GM19467 (cell line): ENCODE measurements around the gene NOX4.

Source experiments
- ATAC-seq: cut with Tn5 transposase; IDR thresholded peaks from one replicate; pipeline ENCODE4 v1.9.1; 2021; ENCODE audit warnings: mild to moderate bottlenecking, moderate library complexity; ENCODE audit not compliant: unreplicated experiment

Gene NOX4

GRCh38 chr11:89490981-89491690 is at the start of gene NOX4:
Gene NOX4 (minus strand): TSS chr11:89491375. CDS start chr11:89491246, 129 bp downstream.
- ATAC-seq: no peak

- no peak for ATAC-seq
These were observed 49.7 kb upstream of the NOX4 start for GRCh38 chr11:89540826-89541225.

GRCh38 chr11:89537936-89538335 is 46.8 kb upstream of the NOX4 start:
- no peak for ATAC-seq

GRCh38 chr11:89536926-89537325 is 45.8 kb upstream of the NOX4 start:
- ATAC-seq: no peak

GRCh38 chr11:89535221-89535620 is 44.0 kb upstream of the NOX4 start:
- no peak for ATAC-seq

GRCh38 chr11:89529626-89530380 is 38.6 kb upstream of the NOX4 start:
- ATAC-seq: no peak

- no peak for ATAC-seq
These were observed 30.6 kb upstream of the NOX4 start for GRCh38 chr11:89521792-89522191.

- ATAC-seq: no peak
These were observed 30.1 kb upstream of the NOX4 start for GRCh38 chr11:89521294-89521693.

GRCh38 chr11:89516496-89516895 is 25.3 kb upstream of the NOX4 start:
- no peak for ATAC-seq

- no peak for ATAC-seq
These were observed 17.4 kb upstream of the NOX4 start for GRCh38 chr11:89508544-89508943.

- ATAC-seq: no peak
These were observed 13.1 kb upstream of the NOX4 start for GRCh38 chr11:89504270-89504669.

- ATAC-seq: no peak
These were observed 12.2 kb upstream of the NOX4 start for GRCh38 chr11:89503422-89503821.

- no peak for ATAC-seq
These were observed 11.1 kb upstream of the NOX4 start for GRCh38 chr11:89502301-89502700.

- ATAC-seq: no peak
These were observed 9.2 kb upstream of the NOX4 start for GRCh38 chr11:89500336-89500735.

GRCh38 chr11:89498845-89499448 is 7.8 kb upstream of the NOX4 start:
- ATAC-seq: no peak

- no peak for ATAC-seq
These were observed 4.8 kb upstream of the NOX4 start for GRCh38 chr11:89495951-89496350.

GRCh38 chr11:89493431-89493830 is 2.3 kb upstream of the NOX4 start:
- no peak for ATAC-seq

- ATAC-seq: no peak
These were observed 584 bp downstream of the NOX4 start for GRCh38 chr11:89490602-89490980.

GRCh38 chr11:89489930-89490329 is 1.2 kb downstream of the NOX4 start:
- ATAC-seq: no peak

- ATAC-seq: no peak
These were observed 4.2 kb downstream of the NOX4 start for GRCh38 chr11:89487016-89487415.

GRCh38 chr11:89484896-89485295 is 6.3 kb downstream of the NOX4 start:
- no peak for ATAC-seq

GRCh38 chr11:89477175-89477574 is 14.0 kb downstream of the NOX4 start:
- ATAC-seq: no peak
